Measurements from ENCODE around the gene MYL5. TPM values are rescaled to one million over a fixed set of nuclear protein-coding genes. Genes with fewer than 3 reads are reported as not detected.

The MYL5 gene
- polyA plus RNA-seq, 1 donor from 2014 or later = 15.1 TPM

DNA sequence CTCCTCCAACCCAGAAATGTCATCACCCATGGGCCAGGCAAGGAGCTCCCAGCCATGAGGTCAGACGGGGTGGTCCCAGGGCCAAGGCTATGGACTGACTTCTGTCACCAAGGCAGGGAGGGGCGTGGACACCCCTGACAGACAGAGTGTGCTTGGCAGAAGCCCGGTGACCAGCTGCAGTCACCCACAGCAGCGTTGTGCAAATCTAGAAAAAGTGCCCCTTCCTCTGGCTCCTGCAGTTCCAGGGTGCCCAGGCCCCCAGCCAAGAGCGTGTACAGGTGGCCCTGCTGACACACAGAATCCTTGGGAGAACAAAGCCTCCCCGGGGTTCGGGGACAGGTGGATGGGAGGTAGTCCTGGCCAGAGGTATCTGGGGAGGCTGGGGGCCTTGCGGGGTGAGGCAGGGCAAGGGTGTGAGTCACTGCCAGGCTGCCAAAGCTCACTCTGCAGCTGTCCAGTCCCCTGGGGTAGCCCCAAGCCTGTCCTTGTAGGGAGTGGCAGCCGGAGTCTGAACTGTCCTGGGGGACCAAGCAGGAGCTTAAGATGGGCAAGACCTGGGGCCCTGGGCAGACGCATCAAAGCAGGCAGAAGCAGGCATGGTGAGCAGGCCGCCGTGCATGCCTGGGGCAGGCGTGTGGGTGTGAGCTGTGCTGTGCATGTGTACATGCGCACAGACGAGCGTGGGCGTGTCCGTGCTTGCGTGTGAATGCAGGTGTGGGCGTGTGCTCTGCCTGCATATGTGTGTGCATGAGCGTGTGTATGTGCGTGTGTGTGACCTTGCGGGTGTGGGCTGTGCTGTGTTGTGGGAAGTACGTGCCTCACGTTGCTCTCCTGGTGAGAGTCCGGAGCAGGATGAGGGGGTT, 3.3 kb downstream of the MYL5 start:
- Histone ChIP-seq H3K27ac (ENCODE audit: low read length) (no peak overlapping the region), H3K27me3 (ENCODE audit: insufficient read depth, low read depth, low read length) (no peaks in the 10 kb centered on the region), H3K9me2 (ENCODE audit: insufficient read depth, low read length) (no peaks in the 10 kb centered on the region), H3K79me2 (replicated peaks; ENCODE audit: insufficient read depth, low read length) (peaks cover 11% of the 10 kb centered on the region), H3K36me3 (ENCODE audit: insufficient read depth, low read length) (no peaks in the 10 kb centered on the region), H3F3A (ENCODE audit: insufficient read depth, low read length, poor library complexity, severe bottlenecking) (no peaks in the 10 kb centered on the region), H3K4me2 (ENCODE audit: low read length) (no peak overlapping the region), H4K20me1 (ENCODE audit: insufficient read depth) (no peaks in the 10 kb centered on the region), H2AFZ (ENCODE audit: low read depth, low read length) (no peak overlapping the region), H3K9me3 (ENCODE audit: low read length) (no peaks in the 10 kb centered on the region), H3K9ac (ENCODE audit: low read length) (no peak overlapping the region), H3K4me3 (ENCODE audit: low read length) (no peak overlapping the region)
- TF ChIP-seq MXI1 (conservative IDR thresholded peaks at IDR 0.05; ENCODE audit: poor library complexity, severe bottlenecking) (no peak), SMC3 (conservative IDR thresholded peaks at IDR 0.05; ENCODE audit: poor library complexity) (no peak), EZH2 (IDR thresholded peaks at IDR 0.05; ENCODE audit: borderline replicate concordance, insufficient read depth, low read length, poor library complexity, severe bottlenecking) (no peak), TAF1 (IDR thresholded peaks at IDR 0.05; ENCODE audit: low read depth) (no peak), POLR2AphosphoS5 (IDR thresholded peaks at IDR 0.05) (no peak), RAD21 (conservative IDR thresholded peaks at IDR 0.05) (no peak), EP300 (conservative IDR thresholded peaks at IDR 0.05; ENCODE audit: poor library complexity, severe bottlenecking) (no peak)
- TF ChIP-seq, protein P1, sequence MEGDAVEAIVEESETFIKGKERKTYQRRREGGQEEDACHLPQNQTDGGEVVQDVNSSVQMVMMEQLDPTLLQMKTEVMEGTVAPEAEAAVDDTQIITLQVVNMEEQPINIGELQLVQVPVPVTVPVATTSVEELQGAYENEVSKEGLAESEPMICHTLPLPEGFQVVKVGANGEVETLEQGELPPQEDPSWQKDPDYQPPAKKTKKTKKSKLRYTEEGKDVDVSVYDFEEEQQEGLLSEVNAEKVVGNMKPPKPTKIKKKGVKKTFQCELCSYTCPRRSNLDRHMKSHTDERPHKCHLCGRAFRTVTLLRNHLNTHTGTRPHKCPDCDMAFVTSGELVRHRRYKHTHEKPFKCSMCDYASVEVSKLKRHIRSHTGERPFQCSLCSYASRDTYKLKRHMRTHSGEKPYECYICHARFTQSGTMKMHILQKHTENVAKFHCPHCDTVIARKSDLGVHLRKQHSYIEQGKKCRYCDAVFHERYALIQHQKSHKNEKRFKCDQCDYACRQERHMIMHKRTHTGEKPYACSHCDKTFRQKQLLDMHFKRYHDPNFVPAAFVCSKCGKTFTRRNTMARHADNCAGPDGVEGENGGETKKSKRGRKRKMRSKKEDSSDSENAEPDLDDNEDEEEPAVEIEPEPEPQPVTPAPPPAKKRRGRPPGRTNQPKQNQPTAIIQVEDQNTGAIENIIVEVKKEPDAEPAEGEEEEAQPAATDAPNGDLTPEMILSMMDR (IDR thresholded peaks at IDR 0.05; ENCODE audit: poor library complexity, severe bottlenecking) = no peak
- TF ChIP-seq, protein P2, sequence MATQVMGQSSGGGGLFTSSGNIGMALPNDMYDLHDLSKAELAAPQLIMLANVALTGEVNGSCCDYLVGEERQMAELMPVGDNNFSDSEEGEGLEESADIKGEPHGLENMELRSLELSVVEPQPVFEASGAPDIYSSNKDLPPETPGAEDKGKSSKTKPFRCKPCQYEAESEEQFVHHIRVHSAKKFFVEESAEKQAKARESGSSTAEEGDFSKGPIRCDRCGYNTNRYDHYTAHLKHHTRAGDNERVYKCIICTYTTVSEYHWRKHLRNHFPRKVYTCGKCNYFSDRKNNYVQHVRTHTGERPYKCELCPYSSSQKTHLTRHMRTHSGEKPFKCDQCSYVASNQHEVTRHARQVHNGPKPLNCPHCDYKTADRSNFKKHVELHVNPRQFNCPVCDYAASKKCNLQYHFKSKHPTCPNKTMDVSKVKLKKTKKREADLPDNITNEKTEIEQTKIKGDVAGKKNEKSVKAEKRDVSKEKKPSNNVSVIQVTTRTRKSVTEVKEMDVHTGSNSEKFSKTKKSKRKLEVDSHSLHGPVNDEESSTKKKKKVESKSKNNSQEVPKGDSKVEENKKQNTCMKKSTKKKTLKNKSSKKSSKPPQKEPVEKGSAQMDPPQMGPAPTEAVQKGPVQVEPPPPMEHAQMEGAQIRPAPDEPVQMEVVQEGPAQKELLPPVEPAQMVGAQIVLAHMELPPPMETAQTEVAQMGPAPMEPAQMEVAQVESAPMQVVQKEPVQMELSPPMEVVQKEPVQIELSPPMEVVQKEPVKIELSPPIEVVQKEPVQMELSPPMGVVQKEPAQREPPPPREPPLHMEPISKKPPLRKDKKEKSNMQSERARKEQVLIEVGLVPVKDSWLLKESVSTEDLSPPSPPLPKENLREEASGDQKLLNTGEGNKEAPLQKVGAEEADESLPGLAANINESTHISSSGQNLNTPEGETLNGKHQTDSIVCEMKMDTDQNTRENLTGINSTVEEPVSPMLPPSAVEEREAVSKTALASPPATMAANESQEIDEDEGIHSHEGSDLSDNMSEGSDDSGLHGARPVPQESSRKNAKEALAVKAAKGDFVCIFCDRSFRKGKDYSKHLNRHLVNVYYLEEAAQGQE (IDR thresholded peaks at IDR 0.05; ENCODE audit: borderline replicate concordance) = no peak

DNA sequence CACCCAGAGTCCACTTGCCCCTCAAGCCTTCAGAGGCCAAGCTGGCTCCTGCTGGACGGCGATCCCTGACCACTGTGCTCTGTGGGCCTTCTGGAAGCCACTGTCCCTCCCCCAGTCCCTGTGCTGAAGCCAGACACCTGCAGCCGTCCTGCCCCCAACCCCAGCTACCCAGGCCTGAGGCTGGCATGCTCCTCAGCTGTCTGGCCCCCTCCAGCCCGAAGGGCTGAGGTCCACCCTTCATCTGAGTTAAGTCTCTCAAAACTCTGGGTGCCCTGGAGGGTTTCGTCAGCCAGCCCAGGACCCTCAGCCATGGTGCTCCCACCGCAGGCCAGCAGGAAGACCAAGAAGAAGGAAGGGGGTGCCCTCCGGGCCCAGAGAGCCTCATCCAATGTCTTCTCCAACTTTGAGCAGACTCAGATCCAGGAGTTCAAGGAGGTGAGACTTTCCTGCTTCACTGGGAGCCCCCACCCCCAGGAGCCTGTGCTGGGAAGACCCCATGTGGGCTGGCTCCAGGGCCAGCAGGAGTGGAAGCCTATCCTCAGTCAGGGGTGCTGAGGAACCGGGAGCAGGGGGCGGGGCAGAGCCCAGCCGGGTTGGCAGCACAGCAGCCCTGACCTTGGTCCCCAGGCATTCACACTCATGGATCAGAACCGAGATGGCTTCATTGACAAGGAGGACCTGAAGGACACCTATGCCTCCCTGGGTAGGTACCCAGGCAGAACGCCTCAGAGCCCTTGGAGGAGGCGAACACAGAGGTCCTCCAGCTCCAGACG, 4.2 kb downstream of the MYL5 start:
- peaks cover 5% of the 10 kb centered on the region for H3K79me2 ChIP-seq (replicated peaks; ENCODE audit: insufficient read depth, low read length)
- H3K9ac ChIP-seq (ENCODE audit: low read length) = no peak overlapping the region
- TF ChIP-seq MXI1 (conservative IDR thresholded peaks at IDR 0.05; ENCODE audit: poor library complexity, severe bottlenecking) (no peak), EZH2 (IDR thresholded peaks at IDR 0.05; ENCODE audit: borderline replicate concordance, insufficient read depth, low read length, poor library complexity, severe bottlenecking) (no peak), TAF1 (IDR thresholded peaks at IDR 0.05; ENCODE audit: low read depth) (no peak), EP300 (conservative IDR thresholded peaks at IDR 0.05; ENCODE audit: poor library complexity, severe bottlenecking) (no peak), RAD21 (conservative IDR thresholded peaks at IDR 0.05) (no peak), SMC3 (conservative IDR thresholded peaks at IDR 0.05; ENCODE audit: poor library complexity) (no peak), POLR2AphosphoS5 (IDR thresholded peaks at IDR 0.05) (no peak)
- TF ChIP-seq, protein P2 (IDR thresholded peaks at IDR 0.05; ENCODE audit: borderline replicate concordance) = no peak
- TF ChIP-seq, protein P1 (IDR thresholded peaks at IDR 0.05; ENCODE audit: poor library complexity, severe bottlenecking) = no peak
- no peak overlapping the region for H3K4me2 ChIP-seq (ENCODE audit: low read length)
- H3K9me2 ChIP-seq (ENCODE audit: insufficient read depth, low read length) = no peaks in the 10 kb centered on the region
- no peaks in the 10 kb centered on the region for H3K27me3 ChIP-seq (ENCODE audit: insufficient read depth, low read depth, low read length)
- H3K36me3 ChIP-seq (ENCODE audit: insufficient read depth, low read length) = no peaks in the 10 kb centered on the region
- H3F3A ChIP-seq (ENCODE audit: insufficient read depth, low read length, poor library complexity, severe bottlenecking) = no peaks in the 10 kb centered on the region
- no peak overlapping the region for H3K4me3 ChIP-seq (ENCODE audit: low read length)
- no peak overlapping the region for H2AFZ ChIP-seq (ENCODE audit: low read depth, low read length)
- no peaks in the 10 kb centered on the region for H4K20me1 ChIP-seq (ENCODE audit: insufficient read depth)
- no peaks in the 10 kb centered on the region for H3K9me3 ChIP-seq (ENCODE audit: low read length)
- no peak overlapping the region for H3K27ac ChIP-seq (ENCODE audit: low read length)

Measured in neural cell (in vitro differentiated cells).